ENCODE measurements around the gene CDC42SE2.
"Not testable (repeated sequence)": the region's sequence is repeated elsewhere in the genome, so short reads cannot be mapped to it uniquely, and the experiment has no call there.

The CDC42SE2 gene

DNA sequence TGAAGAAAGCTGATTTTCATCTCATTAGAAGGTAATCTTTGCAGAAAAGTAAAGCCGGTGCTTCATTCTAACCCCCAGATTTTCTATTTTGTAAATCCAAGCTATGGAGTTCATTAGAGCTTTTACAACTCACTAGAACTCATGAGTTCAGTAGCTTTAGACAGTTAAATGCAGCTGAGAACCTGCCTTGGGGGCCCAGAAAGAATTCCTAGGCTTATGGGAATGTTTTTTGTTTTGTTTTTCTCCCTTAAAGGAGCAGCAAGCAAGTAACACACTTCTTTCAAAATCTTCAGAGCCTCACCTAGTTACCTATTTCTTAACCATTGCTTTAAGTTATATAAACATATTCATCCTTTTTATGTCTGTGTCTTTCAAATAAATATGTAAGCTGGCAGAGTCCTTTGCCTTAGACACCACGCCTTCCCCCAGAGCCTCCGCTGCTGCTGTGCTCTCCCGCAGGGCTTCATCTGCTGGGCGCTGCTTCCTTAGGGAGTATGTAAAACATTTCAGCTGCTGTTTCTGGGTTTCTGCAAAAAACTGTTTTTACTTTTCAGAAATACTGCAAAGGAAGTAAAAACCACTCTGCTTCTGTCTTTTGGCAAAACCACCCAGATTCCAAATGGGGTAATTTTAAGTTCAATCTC lies 132.9 kb downstream of the CDC42SE2 start:
- DNase-seq = no peak

DNA sequence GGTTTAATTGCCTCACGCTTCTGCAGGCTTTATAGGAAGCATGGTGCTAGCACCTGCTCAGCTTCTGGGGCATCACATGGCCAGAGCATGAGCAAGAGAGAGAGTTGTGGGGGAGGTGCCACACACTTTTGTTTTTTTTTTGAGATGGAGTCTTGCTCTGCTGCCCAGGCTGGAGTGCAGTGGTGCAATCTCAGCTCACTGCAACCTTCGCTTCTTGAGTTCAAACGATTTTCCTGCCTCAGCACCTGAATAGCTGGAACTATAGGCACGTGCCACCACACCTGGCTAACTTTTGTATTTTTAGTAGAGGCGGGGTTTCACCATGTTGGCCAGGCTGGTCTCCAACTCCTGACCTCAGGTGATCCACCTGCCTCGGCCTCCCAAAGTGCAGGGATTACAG lies 135.2 kb downstream of the CDC42SE2 start:
- not testable (repeated sequence) for DNase-seq

DNA sequence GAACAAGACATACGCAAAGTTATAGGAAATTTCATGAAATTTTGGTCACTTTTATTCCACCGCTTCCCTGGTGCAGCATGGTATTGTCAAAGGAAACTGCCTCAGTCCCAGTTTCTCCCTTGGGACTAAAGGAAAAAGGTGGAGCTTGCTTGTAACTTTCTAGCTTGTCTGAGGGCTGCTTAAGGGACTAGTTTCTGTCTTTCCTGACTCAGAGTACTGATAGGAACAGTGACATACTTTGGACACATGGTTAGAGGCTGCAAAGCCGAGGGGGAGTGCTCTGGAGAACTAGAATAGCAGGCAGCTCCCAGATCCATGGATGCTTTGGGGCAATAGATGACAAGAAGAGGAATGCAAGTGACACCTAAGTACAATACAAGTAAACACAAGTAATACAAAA lies 136.7 kb downstream of the CDC42SE2 start:
- no peak for DNase-seq

DNA sequence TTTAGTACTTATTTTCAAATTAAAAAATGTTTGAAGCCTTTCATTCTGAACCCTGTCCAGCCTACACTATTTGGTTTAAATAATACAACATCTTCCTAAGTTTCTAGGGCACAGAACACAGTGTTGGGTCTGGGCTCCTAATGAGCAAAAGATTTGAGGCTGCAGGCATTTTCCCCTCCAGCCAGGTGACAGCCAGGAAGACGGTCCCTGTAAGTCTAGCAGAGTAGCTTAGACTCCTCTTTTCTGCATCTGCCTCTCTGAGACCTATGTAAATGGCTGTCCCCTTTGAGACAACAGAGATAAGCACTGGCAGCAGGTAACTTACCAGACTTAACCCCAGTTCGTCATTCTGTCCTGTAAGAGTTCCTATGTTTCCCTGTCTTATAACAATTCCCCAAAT lies 141.8 kb downstream of the CDC42SE2 start:
- no peak for DNase-seq

DNA sequence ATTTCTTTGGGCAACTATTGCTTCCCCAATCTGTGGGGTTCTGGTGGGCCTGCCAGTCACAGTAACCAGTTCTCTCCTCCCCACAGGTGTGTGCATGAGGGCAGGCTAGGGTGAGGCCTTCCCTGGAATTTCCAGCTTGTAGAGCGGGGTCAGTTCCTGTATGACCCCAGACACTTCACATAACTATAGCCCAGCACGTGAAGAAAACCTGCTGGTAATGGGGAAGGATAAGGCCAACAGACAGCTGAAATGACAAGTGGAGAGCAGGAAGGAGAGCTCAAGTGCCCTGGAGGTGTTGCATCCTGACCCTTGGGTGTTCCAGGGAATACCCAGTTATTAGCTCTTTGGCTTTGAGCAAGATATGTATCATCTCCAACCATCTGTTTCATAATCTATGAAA lies 142.2 kb downstream of the CDC42SE2 start:
- DNase-seq = no peak

DNA sequence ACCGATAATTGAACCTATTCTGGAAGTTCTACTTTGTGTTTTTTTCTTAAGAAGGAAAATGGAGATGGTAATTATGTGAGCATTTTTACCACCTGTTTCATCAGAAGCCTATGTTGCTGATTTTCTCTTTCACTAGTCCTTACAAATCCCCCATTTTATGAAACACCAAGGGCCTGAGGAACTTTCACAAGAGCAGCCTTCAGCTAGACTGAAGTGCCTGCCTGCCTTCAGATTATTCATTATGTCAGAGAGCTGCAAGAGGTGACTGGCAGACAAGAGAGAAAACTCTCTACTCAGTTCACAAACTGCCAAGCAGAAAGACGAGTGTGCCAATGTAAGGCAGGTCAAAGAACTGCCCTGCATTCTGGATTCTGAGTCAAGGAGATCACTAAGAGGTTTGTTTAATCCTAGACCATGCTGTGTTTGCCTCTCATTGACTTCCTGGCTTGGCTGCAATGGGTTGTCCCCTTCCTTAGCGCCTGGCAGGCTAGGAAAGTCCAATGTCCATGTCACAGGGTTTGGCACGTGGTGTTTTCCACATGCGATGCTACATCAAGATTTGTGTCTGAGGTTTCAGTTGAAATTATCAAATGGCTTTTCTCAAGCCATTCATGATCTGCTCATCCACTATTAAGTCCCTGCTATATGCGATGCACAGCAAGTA lies 143.3 kb downstream of the CDC42SE2 start:
- no peak for DNase-seq

DNA sequence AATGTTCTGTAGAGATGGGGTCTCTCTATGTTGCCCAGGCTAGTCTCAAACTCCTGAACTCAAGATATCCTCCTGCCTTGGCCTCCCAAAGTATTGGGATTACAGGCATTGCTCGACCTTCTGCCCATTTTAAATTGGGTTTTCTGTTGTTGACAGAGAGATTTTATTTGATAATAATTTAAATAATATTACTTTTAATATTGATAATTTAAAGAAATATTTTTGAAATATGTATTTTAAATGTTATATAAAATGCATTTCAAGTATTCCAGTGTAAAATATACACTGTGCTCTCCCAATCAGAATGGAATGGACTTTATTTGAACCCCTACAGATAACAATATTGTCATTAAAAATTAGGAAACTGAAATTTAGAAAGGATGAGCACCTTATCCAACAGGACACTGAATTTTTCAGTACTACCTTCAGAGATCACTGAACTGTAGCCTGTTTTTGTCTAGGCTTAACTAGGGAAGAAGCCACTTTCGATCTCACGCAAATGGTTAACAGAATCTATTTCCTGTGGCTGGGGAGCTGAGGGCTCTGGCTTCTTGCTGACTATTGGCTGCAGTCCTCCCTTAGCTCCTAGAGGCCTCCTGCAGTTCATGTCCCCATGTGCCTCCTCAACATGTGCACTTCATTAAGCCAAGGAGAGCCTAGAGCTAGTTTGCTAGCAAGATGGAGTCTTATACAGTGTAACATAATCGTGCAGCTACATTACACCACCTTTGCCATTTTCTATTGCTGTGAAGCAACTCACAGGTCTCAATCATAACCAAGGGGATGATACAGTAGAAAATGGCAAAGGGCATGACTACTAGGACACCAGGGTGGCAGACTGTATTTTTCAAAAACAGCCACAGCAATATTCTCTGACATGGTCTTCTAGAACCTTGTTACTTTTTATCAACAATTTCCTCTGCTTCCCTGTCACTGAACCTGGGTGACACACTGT lies 150.0 kb downstream of the CDC42SE2 start:
- DNase-seq = peak; percentile 38

DNA sequence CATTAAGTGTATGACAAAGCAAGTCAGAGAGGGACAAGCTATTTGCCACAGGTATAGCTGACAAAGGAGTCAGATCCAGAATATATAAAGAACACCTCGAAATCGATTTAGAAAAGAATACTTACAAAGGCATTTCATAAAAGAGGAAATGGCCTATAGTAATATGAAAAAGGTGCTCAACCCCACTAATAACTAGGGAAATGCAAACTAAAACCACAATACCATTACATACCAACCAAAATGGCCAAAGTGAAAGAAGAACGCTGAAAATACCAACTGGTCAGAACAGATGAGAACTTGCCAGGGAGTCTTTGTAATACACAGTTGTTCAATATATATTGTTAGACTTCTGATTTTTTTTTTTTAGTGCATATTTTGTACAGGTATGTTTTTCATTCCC lies 152.9 kb downstream of the CDC42SE2 start:
- no peak for DNase-seq

DNA sequence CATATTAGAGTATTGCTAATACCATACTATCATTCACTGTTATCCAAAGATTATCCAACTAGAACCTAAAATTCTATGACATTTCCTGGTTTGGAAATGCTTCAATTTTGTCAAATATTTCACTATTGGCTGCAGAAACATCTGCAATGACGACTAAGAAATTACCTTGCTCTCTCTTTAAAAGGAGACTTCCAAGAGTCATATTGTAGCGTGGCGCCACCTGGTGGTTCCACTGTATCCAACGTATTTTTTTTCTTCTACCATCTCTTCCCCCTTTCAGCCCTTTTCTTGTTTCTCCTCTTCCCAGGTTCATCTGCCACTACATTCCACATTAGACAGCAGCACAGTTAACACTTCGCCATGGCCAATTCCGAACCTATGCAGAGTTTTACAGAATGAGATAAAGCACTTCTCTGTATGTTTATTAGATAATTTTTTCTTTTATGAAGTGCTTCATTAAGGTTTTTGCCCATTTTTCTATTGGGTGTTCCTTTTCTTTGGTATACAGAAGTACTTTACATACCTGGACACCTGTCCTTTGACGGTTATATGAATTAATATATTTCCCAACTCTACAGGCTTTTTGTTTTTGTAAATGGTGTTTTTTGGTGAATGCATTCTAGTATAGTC lies 153.5 kb downstream of the CDC42SE2 start:
- peak; percentile 89 for DNase-seq

DNA sequence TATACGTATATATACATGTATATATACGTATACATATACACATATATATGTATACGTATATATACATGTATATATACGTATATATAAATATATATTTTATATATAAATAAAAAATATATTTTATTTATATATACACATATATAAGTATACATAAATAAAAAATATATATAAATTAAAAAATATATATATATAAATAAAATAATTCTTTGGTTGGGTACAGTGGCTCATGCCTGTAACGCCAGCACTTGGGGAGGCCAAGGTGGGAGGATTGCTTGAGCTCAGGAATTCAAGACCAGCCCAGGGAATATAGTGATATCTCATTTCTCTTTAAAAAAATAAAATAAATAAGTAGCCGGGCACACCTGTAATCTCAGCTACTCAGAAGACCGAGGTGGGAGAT lies 155.0 kb downstream of the CDC42SE2 start:
- no peak for DNase-seq

DNA sequence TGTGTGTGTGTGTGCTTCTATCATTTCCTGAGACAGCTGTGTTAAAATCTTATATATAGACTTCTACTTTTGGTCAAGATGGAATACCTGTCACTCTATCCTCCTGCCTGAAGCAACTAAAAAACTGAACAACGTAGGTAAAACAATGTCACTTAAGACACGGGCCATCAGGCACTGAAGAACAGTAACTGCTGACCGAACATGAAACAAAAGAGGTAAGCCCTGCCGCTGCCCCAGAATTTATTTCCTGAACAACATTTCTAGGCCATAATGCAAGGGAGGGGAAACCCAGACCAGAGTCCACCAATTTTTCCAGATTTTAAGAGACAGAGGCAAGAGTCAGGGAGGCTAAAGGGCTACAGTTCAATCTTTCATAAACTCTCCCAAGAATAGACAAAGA lies 156.0 kb downstream of the CDC42SE2 start:
- DNase-seq = no peak

DNA sequence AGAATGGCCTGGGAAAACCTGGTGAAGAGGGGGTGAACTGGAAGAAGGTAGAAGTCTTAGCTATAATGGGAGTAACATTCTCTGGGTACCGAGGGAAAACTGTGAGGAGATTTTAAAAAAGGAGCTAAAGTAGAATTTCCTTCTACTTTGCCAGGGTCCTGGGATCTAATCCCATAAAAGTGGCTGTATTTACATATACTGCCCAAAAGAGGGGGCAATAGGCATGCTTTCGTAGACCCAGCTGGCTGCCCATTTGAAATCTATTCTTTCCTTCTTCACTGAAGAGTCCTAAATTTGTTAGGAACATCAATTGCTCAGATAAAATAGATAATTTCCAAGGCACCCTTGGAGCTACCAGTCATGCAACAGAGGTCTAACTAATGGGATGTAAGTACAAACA lies 159.2 kb downstream of the CDC42SE2 start:
- no peak for DNase-seq

DNA sequence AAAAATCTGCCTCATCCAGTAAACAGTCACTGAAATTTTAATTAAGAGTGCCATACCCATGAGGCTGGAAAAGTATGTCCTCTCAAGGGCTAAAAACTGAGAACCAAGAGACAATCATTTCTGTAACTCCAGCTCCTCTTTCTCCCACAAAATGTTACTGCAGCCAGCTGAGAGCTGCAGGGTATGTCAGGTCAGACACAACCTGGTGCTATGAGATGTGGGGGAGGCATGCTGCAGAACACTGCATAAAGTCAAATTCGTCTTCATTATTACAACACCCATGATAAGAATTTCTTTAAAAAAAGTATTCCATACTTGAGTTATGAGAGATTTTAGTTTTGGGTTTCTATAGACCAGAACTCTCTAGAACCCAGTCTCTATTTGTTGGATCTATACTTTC lies 162.2 kb downstream of the CDC42SE2 start:
- no peak for DNase-seq

DNA sequence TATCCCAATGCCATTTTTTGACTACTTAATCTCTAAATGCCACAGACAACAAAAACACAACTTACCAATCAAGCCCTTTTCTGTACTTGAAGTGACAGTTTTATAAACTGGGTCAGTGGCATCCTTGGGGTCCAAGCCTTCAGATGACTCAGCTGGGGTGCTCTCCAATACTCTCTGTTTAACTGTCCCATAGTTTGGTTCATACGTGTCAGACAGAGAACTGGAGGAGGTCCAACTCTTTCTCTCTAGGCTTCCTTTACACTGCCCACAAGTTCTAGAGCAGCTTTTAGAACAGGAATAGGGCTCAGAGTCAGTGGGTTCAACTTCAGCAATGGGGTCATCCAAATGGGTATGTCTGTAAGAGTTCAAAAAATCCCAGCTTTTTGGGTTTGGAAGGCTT lies 166.9 kb downstream of the CDC42SE2 start:
- no peak for DNase-seq

DNA sequence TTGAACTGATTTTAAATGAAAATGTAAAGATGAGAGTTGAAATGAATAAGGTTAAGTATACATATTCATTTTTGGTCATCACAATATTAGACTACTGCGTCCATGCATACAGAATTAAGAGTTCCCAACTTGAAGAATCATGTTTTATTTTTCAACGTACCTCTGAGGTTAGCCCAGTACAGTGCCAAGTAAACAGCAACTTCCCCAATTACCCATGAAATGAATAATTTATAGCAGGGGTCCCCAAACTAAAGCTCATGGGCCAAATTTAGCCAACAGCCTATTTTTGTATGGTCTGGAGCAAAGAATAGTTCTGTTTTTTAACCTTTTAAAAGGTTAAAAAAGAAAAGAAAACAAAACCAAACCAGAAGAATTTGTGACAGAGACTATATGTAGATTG lies 167.9 kb downstream of the CDC42SE2 start:
- no peak for DNase-seq

DNA sequence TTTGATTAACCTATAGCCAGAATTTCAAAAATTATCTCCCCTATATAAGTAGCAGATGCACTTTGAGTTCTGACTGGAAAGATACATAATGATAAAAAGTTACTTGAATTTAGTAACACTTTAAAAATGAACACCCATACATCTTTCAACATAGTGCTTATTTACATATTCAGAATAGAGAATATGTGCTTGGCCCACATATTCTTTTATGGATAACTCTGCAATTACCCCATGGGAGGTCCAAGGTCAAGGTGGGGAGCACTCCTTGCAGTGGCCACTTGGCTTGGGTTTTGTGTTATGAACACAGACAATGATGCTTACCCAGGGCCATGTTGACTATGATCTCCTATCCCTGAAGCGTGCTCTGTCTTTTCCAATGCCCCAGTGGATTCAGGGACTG lies 169.3 kb downstream of the CDC42SE2 start:
- DNase-seq = no peak

DNA sequence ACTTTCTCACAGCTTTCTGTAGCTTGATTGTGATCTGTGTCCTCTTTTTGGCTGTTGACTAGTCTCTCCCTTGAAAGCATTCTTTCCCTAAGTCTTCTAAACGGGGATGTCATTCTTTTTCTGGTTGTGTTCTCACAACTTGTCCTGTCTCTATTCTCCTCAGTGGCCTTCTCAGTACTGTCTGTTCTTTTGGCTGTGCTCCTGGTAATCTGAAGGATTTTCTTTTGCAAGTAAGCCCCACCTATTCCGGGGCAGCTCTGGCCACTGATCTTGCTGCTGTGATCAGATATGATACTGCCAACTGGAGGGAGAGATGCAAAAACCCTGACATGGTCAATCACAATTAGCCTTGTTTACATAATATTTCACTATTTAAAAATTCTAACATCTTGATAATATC lies 172.2 kb downstream of the CDC42SE2 start:
- DNase-seq = no peak

DNA sequence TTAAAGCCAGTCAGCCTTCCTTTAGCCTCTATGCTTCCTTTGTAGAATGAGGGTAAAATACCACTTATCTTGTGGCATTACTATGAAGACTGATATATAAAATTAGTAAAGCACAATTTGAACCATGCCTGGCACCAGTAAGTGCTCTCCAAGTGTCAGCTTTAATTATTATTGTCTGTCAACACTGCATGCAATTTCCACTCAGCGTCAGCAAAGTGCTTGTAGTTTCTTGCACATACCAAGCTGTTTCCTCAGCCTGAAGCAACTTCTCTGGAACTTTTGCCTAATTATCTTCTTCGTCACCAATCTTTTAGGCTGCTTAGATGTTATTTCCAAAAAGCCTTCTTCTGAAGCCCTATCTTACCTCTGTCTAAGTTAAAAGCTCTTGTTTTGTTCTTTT lies 177.3 kb downstream of the CDC42SE2 start:
- no peak for DNase-seq

Measured in stimulated activated CD4-positive, alpha-beta T cell treated with anti-CD3 and anti-CD28 coated beads, Interleukin-15, amount 100 ng/mL, for 24 hours (primary cell).